Measurements from ENCODE around the gene IFT81. TPM values are rescaled to one million over a fixed set of nuclear protein-coding genes. Genes with fewer than 3 reads are reported as not detected.

IFT81 gene
- total RNA-seq, 1 donor from 2014 or later, result 25.5 TPM

DNA sequence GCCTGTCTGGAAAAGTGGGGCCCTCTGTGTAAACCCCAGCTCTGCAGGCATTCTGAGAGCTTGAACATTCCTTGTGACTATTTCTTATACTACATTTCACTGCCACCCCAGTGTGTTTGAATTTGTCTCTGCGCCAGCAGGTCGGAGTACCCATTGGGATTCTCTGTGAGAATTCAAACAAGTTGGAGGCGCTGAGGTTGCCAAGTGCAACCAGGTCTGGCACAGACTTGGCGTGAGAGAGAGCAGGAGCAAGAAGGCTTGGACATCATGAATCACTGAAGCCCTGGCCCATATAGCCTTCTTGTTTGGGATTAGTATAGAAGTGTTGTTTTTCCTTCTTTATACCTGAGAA, 123.9 kb downstream of the IFT81 start:
- Mint-ChIP-seq H3K9me3 (no peaks in the 10 kb centered on the region), H3K4me1 (peaks cover 63% of the 10 kb centered on the region), H3K27ac (peak overlapping the region; percentile 98)

DNA sequence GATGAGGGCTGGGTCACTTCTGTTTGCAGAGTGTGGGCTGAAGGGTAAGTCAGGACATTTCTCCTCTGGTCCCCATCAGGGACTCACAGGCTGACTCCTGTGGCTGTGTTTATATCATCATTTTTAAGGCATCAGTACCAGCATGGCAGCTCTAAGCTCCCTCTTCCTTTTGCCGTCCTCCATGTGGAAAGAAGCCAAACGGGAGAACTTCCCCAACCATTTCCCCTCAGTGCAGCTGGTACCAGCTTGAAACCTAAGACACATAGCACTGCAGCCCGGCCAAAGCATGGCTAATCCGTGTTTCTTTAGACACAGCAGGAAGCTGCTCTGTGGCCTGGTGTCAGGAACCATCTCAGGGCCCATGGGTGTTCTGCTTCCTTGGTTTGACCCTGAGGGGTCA, 124.9 kb downstream of the IFT81 start:
- Mint-ChIP-seq H3K36me3 (peaks cover 10% of the 10 kb centered on the region), H3K27ac (peak overlapping the region; percentile 98), H3K4me1 (peaks cover 66% of the 10 kb centered on the region), H3K27me3 (ENCODE audit: low read depth) (no peaks in the 10 kb centered on the region), H3K9me3 (no peaks in the 10 kb centered on the region), H3K4me3 (no peak overlapping the region)
- TF ChIP-seq, protein P1, sequence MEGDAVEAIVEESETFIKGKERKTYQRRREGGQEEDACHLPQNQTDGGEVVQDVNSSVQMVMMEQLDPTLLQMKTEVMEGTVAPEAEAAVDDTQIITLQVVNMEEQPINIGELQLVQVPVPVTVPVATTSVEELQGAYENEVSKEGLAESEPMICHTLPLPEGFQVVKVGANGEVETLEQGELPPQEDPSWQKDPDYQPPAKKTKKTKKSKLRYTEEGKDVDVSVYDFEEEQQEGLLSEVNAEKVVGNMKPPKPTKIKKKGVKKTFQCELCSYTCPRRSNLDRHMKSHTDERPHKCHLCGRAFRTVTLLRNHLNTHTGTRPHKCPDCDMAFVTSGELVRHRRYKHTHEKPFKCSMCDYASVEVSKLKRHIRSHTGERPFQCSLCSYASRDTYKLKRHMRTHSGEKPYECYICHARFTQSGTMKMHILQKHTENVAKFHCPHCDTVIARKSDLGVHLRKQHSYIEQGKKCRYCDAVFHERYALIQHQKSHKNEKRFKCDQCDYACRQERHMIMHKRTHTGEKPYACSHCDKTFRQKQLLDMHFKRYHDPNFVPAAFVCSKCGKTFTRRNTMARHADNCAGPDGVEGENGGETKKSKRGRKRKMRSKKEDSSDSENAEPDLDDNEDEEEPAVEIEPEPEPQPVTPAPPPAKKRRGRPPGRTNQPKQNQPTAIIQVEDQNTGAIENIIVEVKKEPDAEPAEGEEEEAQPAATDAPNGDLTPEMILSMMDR (IDR thresholded peaks at IDR 0.05; ENCODE audit: unreplicated experiment), result no peak
- no peak for DNase-seq (ENCODE audit: low spot score in 2 of 2, unreplicated experiment in 2 of 2)

More for the DNA sequence above, 123.9 kb downstream of the IFT81 start:
- DNase-seq (ENCODE audit: low spot score in 2 of 2, unreplicated experiment in 2 of 2), result no peak
- no peaks in the 10 kb centered on the region for H3K27me3 Mint-ChIP-seq (ENCODE audit: low read depth)
- no peak overlapping the region for H3K4me3 Mint-ChIP-seq
- peaks cover 14% of the 10 kb centered on the region for H3K36me3 Mint-ChIP-seq
- TF ChIP-seq, protein P1 (IDR thresholded peaks at IDR 0.05; ENCODE audit: unreplicated experiment), result no peak

DNA sequence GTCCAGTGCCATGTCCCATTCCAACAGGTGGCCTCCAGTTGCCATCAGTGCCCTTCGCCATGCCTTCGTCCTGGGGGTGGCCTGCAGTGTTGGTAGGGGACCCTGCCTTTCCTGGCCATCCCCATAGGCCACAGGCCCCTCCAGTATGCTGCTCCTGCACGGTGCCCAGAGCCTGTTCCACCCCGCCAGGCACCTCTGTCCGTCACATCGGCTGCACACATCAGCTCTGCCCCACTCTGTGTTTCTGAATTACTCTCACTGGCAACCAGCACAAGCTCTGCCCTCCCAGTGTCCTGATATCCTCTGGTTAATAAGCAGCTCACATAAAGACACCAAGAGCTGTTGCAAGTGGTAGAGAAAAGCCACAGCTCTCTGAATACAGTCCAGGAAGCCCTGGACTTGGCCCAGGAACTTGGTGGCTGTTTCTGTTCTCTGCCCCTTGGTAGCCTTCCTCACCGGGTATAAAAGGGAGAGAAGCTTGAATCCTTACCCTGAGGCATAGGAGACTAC, 125.6 kb downstream of the IFT81 start:
- Mint-ChIP-seq H3K27ac (peak overlapping the region; percentile 19), H3K4me3 (no peak overlapping the region), H3K4me1 (peaks cover 61% of the 10 kb centered on the region), H3K36me3 (peaks cover 5% of the 10 kb centered on the region), H3K9me3 (no peaks in the 10 kb centered on the region), H3K27me3 (ENCODE audit: low read depth) (no peaks in the 10 kb centered on the region)
- TF ChIP-seq, protein P1 (IDR thresholded peaks at IDR 0.05; ENCODE audit: unreplicated experiment), result no peak
- DNase-seq (ENCODE audit: low spot score in 2 of 2, unreplicated experiment in 2 of 2), result no peak

DNA sequence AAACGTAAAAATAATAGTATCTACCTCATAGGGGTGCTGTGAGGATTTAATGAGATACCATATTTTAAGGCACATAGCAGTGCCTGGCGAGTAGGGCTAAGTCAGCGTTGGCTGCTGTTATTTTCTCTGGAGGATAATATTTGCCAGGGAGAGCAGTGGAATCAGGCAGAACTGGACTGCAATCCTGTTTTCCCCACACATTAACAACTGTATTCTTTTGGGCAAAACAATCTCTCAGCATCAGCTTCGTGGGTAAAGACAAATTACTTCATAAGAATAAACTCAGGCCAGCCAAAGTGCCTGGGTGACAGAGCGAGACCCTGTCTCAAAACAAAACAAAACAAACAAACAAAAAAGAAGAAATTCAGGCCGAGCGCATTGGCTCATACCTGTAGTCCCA, 127.2 kb downstream of the IFT81 start:
- Mint-ChIP-seq H3K4me1 (peaks cover 52% of the 10 kb centered on the region), H3K27me3 (ENCODE audit: low read depth) (no peaks in the 10 kb centered on the region), H3K4me3 (no peak overlapping the region), H3K9me3 (no peaks in the 10 kb centered on the region), H3K27ac (no peak overlapping the region), H3K36me3 (no peaks in the 10 kb centered on the region)
- TF ChIP-seq, protein P1 (IDR thresholded peaks at IDR 0.05; ENCODE audit: unreplicated experiment), result no peak
- DNase-seq (ENCODE audit: low spot score in 2 of 2, unreplicated experiment in 2 of 2), result no peak

DNA sequence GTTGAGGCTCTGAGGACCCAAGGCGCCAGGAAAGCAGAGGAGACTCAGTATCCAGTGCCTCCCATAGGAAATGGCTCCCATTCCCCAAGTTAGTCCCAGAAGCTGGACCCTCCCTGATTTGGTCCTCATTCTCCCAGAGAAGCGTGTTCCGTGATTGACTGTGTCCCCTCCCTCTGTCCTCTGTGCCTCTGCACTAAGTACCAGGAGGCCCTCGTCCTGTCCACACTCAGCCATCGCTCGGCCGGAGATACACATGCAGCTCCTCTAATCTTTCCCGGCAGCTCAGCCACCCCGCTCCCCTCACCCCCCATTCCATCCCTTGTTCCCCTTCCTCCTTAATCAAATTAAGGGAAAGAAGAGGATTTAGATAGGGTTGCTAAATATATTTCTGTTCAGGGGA, 128.6 kb downstream of the IFT81 start:
- Mint-ChIP-seq H3K9me3 (no peaks in the 10 kb centered on the region), H3K27me3 (ENCODE audit: low read depth) (no peaks in the 10 kb centered on the region), H3K36me3 (no peaks in the 10 kb centered on the region), H3K27ac (peak overlapping the region; percentile 79), H3K4me3 (no peak overlapping the region), H3K4me1 (peaks cover 38% of the 10 kb centered on the region)
- no peak for DNase-seq (ENCODE audit: low spot score in 2 of 2, unreplicated experiment in 2 of 2)
- TF ChIP-seq, protein P1 (IDR thresholded peaks at IDR 0.05; ENCODE audit: unreplicated experiment), result no peak

DNA sequence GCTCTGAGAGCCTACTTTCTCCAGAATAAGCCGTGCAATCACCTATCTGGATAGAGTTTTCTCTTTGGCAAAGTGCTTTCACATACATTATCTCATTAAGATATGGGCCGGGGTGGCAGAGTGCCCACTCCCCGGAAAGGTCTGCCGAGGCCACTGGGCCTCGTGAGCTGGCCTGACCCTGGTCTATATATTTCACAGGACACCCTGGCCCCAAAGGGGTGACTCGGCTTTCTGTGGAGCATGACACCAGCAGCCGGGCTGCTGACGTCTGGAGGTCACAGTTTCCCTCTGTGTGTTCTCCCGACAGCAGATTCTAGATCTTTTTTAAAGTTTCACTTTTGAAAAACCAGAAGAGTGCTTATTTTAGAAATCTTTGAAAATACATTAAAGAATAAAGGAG, 129.0 kb downstream of the IFT81 start:
- TF ChIP-seq, protein P1 (IDR thresholded peaks at IDR 0.05; ENCODE audit: unreplicated experiment), result no peak
- no peak for DNase-seq (ENCODE audit: low spot score in 2 of 2, unreplicated experiment in 2 of 2)
- Mint-ChIP-seq H3K36me3 (no peaks in the 10 kb centered on the region), H3K4me1 (peaks cover 34% of the 10 kb centered on the region), H3K4me3 (no peak overlapping the region), H3K27me3 (ENCODE audit: low read depth) (no peaks in the 10 kb centered on the region), H3K9me3 (no peaks in the 10 kb centered on the region), H3K27ac (peak overlapping the region; percentile 79)
